GM23338 (cell line): Measurements from ENCODE around the gene ERN1.

Experiments
- CREB1 ChIP-seq: fragments of 250-450 bp; sonication (Bioruptor Pico); IDR thresholded peaks from 2 replicates; pipeline ENCODE4 v1.5.0; 2020; ENCODE audit warnings: low read depth, mild to moderate bottlenecking, moderate library complexity
- CTCF ChIP-seq, 2 experiments: fragments of 200-600 bp in 1 of 2; sonication (generic) in 1 of 2; conservative IDR thresholded peaks; 2 replicates each; pipeline versions ENCODE4 v1.5.1 to v1.6.1; 2016 to 2017; ENCODE audit warnings: antibody characterized with exemption in 2 of 2, low read depth in 2 of 2, mild to moderate bottlenecking in 2 of 2, moderate library complexity in 1 of 2
- EZH2 ChIP-seq: fragments of 200-600 bp; sonication (generic); IDR thresholded peaks from one replicate; pipeline ENCODE4 v1.8.0; 2017; ENCODE audit warnings: antibody characterized with exemption, mild to moderate bottlenecking, low read depth; ENCODE audit not compliant: unreplicated experiment
- EZH2phosphoT487 ChIP-seq: fragments of 200-600 bp; sonication (generic); IDR thresholded peaks from one replicate; pipeline ENCODE4 v1.8.1; 2018; ENCODE audit warnings: antibody characterized with exemption; ENCODE audit not compliant: unreplicated experiment
- JUNB ChIP-seq: IDR thresholded peaks from one replicate; pipeline ENCODE4 v1.6.1; 2016; ENCODE audit warnings: antibody characterized with exemption; ENCODE audit not compliant: unreplicated experiment
- NANOG ChIP-seq: IDR thresholded peaks from 2 replicates; pipeline ENCODE4 v1.6.1; 2016; ENCODE audit warnings: antibody characterized with exemption, borderline replicate concordance
- POLR2AphosphoS5 ChIP-seq: IDR thresholded peaks from 2 replicates; pipeline ENCODE4 v1.6.1; 2016; ENCODE audit warnings: antibody characterized with exemption, low read depth
- REST ChIP-seq: IDR thresholded peaks from one replicate; pipeline ENCODE4 v1.6.1; 2018; ENCODE audit warnings: antibody characterized with exemption; ENCODE audit not compliant: unreplicated experiment
- ZNF114 ChIP-seq: fragments of 250-450 bp; sonication (Bioruptor Pico); IDR thresholded peaks from 2 replicates; pipeline ENCODE4 v1.5.0; 2020; ENCODE audit warnings: mild to moderate bottlenecking, moderate library complexity
- ZNF462 ChIP-seq: fragments of 250-450 bp; sonication (Bioruptor Pico); IDR thresholded peaks from 2 replicates; pipeline ENCODE4 v1.5.0; 2020; ENCODE audit warnings: mild to moderate bottlenecking, moderate library complexity

- TF ChIP-seq REST (no peak), POLR2AphosphoS5 (no peak), EZH2 (no peak), CTCF (conservative IDR thresholded peaks at IDR 0.05; ENCODE audit: low read depth in 2 of 2) (no peak), EZH2phosphoT487 (no peak), ZNF462 (CRISPR knock-in tag) (no peak), JUNB (no peak), NANOG (no peak), ZNF114 (CRISPR knock-in tag) (no peak), CREB1 (CRISPR knock-in tag) (no peak)
Observed at GRCh38 chr17:64067657-64068056, 62.3 kb downstream of the ERN1 start.
